DND-41 (cell line): ENCODE measurements around the gene CABP4.

Source experiments
- CTCF ChIP-seq: IDR thresholded peaks from 2 replicates; pipeline ENCODE4 v1.5.1; 2012; ENCODE audit warnings: borderline replicate concordance, low read length, moderate library complexity, mild to moderate bottlenecking; ENCODE audit not compliant: poor library complexity, severe bottlenecking; ENCODE audit errors: extremely low read depth
- EZH2 ChIP-seq: IDR thresholded peaks from 3 replicates; pipeline ENCODE4 v1.6.1; 2012; ENCODE audit warnings: borderline replicate concordance, low read depth, mild to moderate bottlenecking, moderate library complexity, low read length, inconsistent platforms; ENCODE audit not compliant: severe bottlenecking

- TF ChIP-seq EZH2: no peak
- no peak for TF ChIP-seq CTCF
Observed at GRCh38 chr11:67422891-67423290, 32.3 kb upstream of the CABP4 start.
